Uterus (tissue), 4 donors: ENCODE measurements around the gene EHD3. TPM values are rescaled to one million over a fixed set of nuclear protein-coding genes. Genes with fewer than 3 reads are reported as not detected.

Source experiments
- DNase-seq, 2 donors: peaks; one replicate each; pipeline ENCODE4 v3.0.0-alpha.2; 2019 to 2020
- H3K27ac ChIP-seq, 2 donors: fragments of 200-600 bp; sonication (generic); 1 replicate in 1 of 2; 2 replicates in 1 of 2; pipeline ENCODE4 v1.5.1; 2016 to 2018
- H3K27me3 ChIP-seq, 2 donors: fragments of 200-600 bp; sonication (generic); one replicate each; pipeline ENCODE4 v1.5.1; 2018 to 2019; ENCODE audit warnings: control low read depth in 1 of 2
- H3K36me3 ChIP-seq, 2 donors: fragments of 200-600 bp; sonication (generic); one replicate each; pipeline ENCODE4 v1.5.1; 2019; ENCODE audit warnings: control low read depth in 1 of 2
- H3K4me1 ChIP-seq, 2 donors: fragments of 200-600 bp; sonication (generic); one replicate each; pipeline ENCODE4 v1.5.1; 2018 to 2019; ENCODE audit warnings: control low read depth in 1 of 2
- H3K4me3 ChIP-seq, 2 donors: fragments of 200-600 bp; sonication (generic); 1 replicate in 1 of 2; 2 replicates in 1 of 2; pipeline ENCODE4 v1.5.1; 2018 to 2019; ENCODE audit warnings: mild to moderate bottlenecking in 1 of 2
- H3K9me3 ChIP-seq, 2 donors: fragments of 200-600 bp; sonication (generic); one replicate each; pipeline ENCODE4 v1.5.1; 2019; ENCODE audit warnings: control low read depth in 1 of 2
- CTCF ChIP-seq, 4 experiments: fragments of 200-600 bp in 2 of 4; fragments of 450-650 bp in 2 of 4; sonication (generic) in 2 of 4; IDR thresholded peaks; one replicate each; pipeline ENCODE4 v1.5.1; 2016 to 2019; ENCODE audit warnings: antibody characterized with exemption in 4 of 4, mild to moderate bottlenecking in 2 of 4, moderate library complexity in 1 of 4
- POLR2A ChIP-seq, 2 donors: fragments of 450-650 bp; IDR thresholded peaks; one replicate each; pipeline ENCODE4 v1.6.1; 2016; ENCODE audit warnings: antibody characterized with exemption in 2 of 2, mild to moderate bottlenecking in 1 of 2, moderate library complexity in 1 of 2
- intact Hi-C: fragments of 100-400 bp; cut with DNase I; formaldehyde crosslinking; loops from one replicate; pipeline ENCODE4 v1.15.1; 2023; ENCODE audit warnings: low total_unique reads
- total RNA-seq, 4 donors: library from RNA; depleted of rRNA in 3 of 4; stranded (reverse); fragments of >200 nt in 3 of 4; gene quantifications; one replicate each; pipeline versions ENCODE4 v1.1.0 to v1.2.4, GENCODE V29; 2014 to 2023
- donor health status: DM: yes; HTN: yes; CAD: no.

EHD3 gene
- total RNA-seq, 4 donors from 2014 or later, result 2.6 to 13.1 (median 4.8) TPM

GRCh38 chr2:31202833-31203232 is 31.1 kb upstream of the EHD3 start:
- Histone ChIP-seq H3K4me3 (no peak overlapping the region), H3K27ac (no peak overlapping the region), H3K4me1 (no peaks in the 10 kb centered on the region), H3K9me3 (no peaks in the 10 kb centered on the region), H3K27me3 (no peaks in the 10 kb centered on the region), H3K36me3 (no peaks in the 10 kb centered on the region)
- intact Hi-C loops, result no loop called here
- TF ChIP-seq POLR2A (IDR thresholded peaks at IDR 0.05) (no peak), CTCF (IDR thresholded peaks at IDR 0.05) (no peak)
- DNase-seq, result no peak

GRCh38 chr2:31203916-31204315 is 30.0 kb upstream of the EHD3 start:
- H3K9me3 ChIP-seq, result no peaks in the 10 kb centered on the region
- no peaks in the 10 kb centered on the region for H3K27me3 ChIP-seq
- H3K36me3 ChIP-seq, result no peaks in the 10 kb centered on the region
- no peak overlapping the region for H3K27ac ChIP-seq
- TF ChIP-seq POLR2A (IDR thresholded peaks at IDR 0.05), result no peak
- TF ChIP-seq CTCF (IDR thresholded peaks at IDR 0.05), result no peak
- no peak overlapping the region for H3K4me3 ChIP-seq
- no peak for DNase-seq
- intact Hi-C loops, result no loop called here
- no peaks in the 10 kb centered on the region for H3K4me1 ChIP-seq

GRCh38 chr2:31204783-31205182 is 29.2 kb upstream of the EHD3 start:
- Histone ChIP-seq H3K4me1 (no peaks in the 10 kb centered on the region), H3K9me3 (no peaks in the 10 kb centered on the region), H3K27me3 (no peaks in the 10 kb centered on the region), H3K4me3 (no peak overlapping the region), H3K36me3 (no peaks in the 10 kb centered on the region), H3K27ac (no peak overlapping the region)
- no peak for TF ChIP-seq POLR2A (IDR thresholded peaks at IDR 0.05)
- TF ChIP-seq CTCF (IDR thresholded peaks at IDR 0.05), result no peak
- intact Hi-C loops, result no loop called here
- no peak for DNase-seq

GRCh38 chr2:31205186-31205585 is 28.8 kb upstream of the EHD3 start:
- TF ChIP-seq POLR2A (IDR thresholded peaks at IDR 0.05) (no peak), CTCF (IDR thresholded peaks at IDR 0.05) (no peak)
- Histone ChIP-seq H3K36me3 (no peaks in the 10 kb centered on the region), H3K27me3 (no peaks in the 10 kb centered on the region), H3K4me3 (no peak overlapping the region), H3K9me3 (no peaks in the 10 kb centered on the region), H3K4me1 (no peaks in the 10 kb centered on the region), H3K27ac (no peak overlapping the region)
- intact Hi-C loops, result no loop called here
- DNase-seq, result no peak

GRCh38 chr2:31205613-31206012 is 28.3 kb upstream of the EHD3 start:
- no peaks in the 10 kb centered on the region for H3K27me3 ChIP-seq
- intact Hi-C loops, result no loop called here
- no peak overlapping the region for H3K4me3 ChIP-seq
- TF ChIP-seq POLR2A (IDR thresholded peaks at IDR 0.05) (no peak), CTCF (IDR thresholded peaks at IDR 0.05) (no peak)
- no peak overlapping the region for H3K27ac ChIP-seq
- no peak for DNase-seq
- H3K36me3 ChIP-seq, result no peaks in the 10 kb centered on the region
- H3K9me3 ChIP-seq, result no peaks in the 10 kb centered on the region
- H3K4me1 ChIP-seq, result no peaks in the 10 kb centered on the region
